Measurements from ENCODE around the gene RSU1. TPM values are rescaled to one million over a fixed set of nuclear protein-coding genes. Genes with fewer than 3 reads are reported as not detected.
A peak's percentile ranks its signal among the peaks of the same experiment; 100 is the strongest.

The RSU1 gene
- total RNA-seq, 1 donor from 2014 or later: 25.0 TPM

DNA sequence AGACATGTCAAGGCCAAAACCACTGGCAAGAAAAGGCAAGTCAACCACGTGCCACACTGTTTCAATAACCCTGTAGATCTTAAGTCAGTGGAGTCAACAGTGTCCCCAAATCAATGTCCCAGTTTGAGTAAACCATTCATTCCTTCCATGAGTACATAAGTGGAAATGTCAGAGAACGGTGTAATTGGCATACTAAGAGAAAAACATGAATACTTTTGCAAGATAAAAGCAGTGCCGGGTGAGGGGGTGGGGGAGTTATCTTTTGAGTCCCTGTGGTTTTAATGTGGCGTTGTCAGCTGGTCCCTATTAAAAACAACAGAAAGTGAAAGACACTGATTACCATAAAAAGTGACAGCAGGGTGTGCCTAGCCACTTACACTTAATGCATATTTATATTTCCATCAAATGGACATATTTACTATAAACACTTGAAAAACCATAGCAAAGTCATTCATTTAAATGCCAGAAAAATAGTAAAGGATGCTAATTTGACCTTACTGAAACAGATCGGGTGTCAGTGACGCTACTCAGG, 37.8 kb downstream of the RSU1 start:
- H3K36me3 ChIP-seq (ENCODE audit: control insufficient read depth, insufficient read depth, low read length): peaks cover 1% of the 10 kb centered on the region
- H3K27me3 ChIP-seq (ENCODE audit: control insufficient read depth, insufficient read depth, low read length): no peaks in the 10 kb centered on the region
- TF ChIP-seq, protein P1, sequence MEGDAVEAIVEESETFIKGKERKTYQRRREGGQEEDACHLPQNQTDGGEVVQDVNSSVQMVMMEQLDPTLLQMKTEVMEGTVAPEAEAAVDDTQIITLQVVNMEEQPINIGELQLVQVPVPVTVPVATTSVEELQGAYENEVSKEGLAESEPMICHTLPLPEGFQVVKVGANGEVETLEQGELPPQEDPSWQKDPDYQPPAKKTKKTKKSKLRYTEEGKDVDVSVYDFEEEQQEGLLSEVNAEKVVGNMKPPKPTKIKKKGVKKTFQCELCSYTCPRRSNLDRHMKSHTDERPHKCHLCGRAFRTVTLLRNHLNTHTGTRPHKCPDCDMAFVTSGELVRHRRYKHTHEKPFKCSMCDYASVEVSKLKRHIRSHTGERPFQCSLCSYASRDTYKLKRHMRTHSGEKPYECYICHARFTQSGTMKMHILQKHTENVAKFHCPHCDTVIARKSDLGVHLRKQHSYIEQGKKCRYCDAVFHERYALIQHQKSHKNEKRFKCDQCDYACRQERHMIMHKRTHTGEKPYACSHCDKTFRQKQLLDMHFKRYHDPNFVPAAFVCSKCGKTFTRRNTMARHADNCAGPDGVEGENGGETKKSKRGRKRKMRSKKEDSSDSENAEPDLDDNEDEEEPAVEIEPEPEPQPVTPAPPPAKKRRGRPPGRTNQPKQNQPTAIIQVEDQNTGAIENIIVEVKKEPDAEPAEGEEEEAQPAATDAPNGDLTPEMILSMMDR (IDR thresholded peaks at IDR 0.05; ENCODE audit: insufficient read depth, low read length, severe bottlenecking): no peak
- H3K4me3 ChIP-seq (ENCODE audit: low read depth, low read length): no peak overlapping the region
- no peak for FAIRE-seq
- peak; percentile 37 for DNase-seq (ENCODE audit: low read depth)

GRCh38 chr10:16777473-16778370, 39.5 kb downstream of the RSU1 start:
- TF ChIP-seq, protein P1 (IDR thresholded peaks at IDR 0.05; ENCODE audit: insufficient read depth, low read length, severe bottlenecking): peak; percentile 57
- no peaks in the 10 kb centered on the region for H3K27me3 ChIP-seq (ENCODE audit: control insufficient read depth, insufficient read depth, low read length)
- no peak overlapping the region for H3K4me3 ChIP-seq (ENCODE audit: low read depth, low read length)
- DNase-seq (ENCODE audit: low read depth): peak; percentile 42
- peaks cover 3% of the 10 kb centered on the region for H3K36me3 ChIP-seq (ENCODE audit: control insufficient read depth, insufficient read depth, low read length)
- no peak for FAIRE-seq

- TF ChIP-seq, protein P1 (IDR thresholded peaks at IDR 0.05; ENCODE audit: insufficient read depth, low read length, severe bottlenecking): no peak
- no peak for DNase-seq (ENCODE audit: low read depth)
- Histone ChIP-seq H3K4me3 (ENCODE audit: low read depth, low read length) (no peak overlapping the region), H3K36me3 (ENCODE audit: control insufficient read depth, insufficient read depth, low read length) (peaks cover 3% of the 10 kb centered on the region), H3K27me3 (ENCODE audit: control insufficient read depth, insufficient read depth, low read length) (no peaks in the 10 kb centered on the region)
- no peak for FAIRE-seq
Measured at GRCh38 chr10:16776896-16777295, 40.3 kb downstream of the RSU1 start.

DNA sequence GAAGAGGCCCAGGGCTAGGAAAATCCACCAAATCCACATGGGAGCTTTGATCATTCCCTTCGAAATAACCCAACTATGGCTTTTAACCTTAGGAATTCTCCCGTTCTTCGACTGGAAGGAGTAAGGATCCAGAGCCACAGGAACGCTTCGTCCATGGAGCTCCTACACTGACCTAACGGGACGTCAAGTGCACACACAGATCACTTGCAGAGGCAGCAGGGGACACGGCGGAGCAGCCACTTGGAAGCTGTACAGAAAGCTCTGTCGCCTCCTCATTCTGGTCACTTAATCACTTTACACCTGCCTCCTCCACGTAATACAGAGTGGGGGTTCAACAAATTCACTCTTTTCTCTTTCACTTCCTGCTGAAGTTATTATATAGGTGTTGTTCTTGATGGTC, 43.9 kb downstream of the RSU1 start:
- Histone ChIP-seq H3K36me3 (ENCODE audit: control insufficient read depth, insufficient read depth, low read length) (peaks cover 2% of the 10 kb centered on the region), H3K27me3 (ENCODE audit: control insufficient read depth, insufficient read depth, low read length) (no peaks in the 10 kb centered on the region), H3K4me3 (ENCODE audit: low read depth, low read length) (no peak overlapping the region)
- TF ChIP-seq, protein P1 (IDR thresholded peaks at IDR 0.05; ENCODE audit: insufficient read depth, low read length, severe bottlenecking): no peak
- DNase-seq (ENCODE audit: low read depth) (no peak), FAIRE-seq (no peak)

DNA sequence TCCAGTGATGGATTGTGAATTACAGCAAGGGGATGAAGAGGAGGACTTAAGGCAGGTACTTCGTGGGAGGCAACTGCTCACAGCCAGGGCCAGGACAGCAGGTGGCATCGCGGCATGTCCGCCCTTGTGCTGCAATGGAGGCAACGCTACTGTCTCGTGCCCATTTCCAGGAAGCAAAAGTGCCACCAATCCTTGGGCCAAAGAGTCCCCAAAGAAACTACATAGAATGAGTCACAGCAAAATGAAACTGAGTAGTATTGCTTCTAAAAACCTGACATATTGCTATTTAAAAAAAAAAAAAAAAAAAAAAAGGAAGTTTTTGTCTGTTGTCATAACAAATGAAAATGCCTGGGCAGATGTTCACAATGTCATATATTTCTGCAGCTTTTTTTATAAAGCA, 46.6 kb downstream of the RSU1 start:
- TF ChIP-seq, protein P1 (IDR thresholded peaks at IDR 0.05; ENCODE audit: insufficient read depth, low read length, severe bottlenecking): no peak

More for the DNA sequence above, 46.6 kb downstream of the RSU1 start:
- Histone ChIP-seq H3K27me3 (ENCODE audit: control insufficient read depth, insufficient read depth, low read length) (no peaks in the 10 kb centered on the region), H3K36me3 (ENCODE audit: control insufficient read depth, insufficient read depth, low read length) (peaks cover 2% of the 10 kb centered on the region), H3K4me3 (ENCODE audit: low read depth, low read length) (no peak overlapping the region)
- no peak for FAIRE-seq
- DNase-seq (ENCODE audit: low read depth): no peak

Measured in bronchial epithelial cell (primary cell).